GM18519 (cell line): ENCODE results near the gene MT4.

Experiments
- ATAC-seq: cut with Tn5 transposase; IDR thresholded peaks from one replicate; pipeline ENCODE4 v1.9.1; 2021; ENCODE audit warnings: mild to moderate bottlenecking, moderate library complexity; ENCODE audit not compliant: unreplicated experiment, low FRiP score

MT4 gene

DNA sequence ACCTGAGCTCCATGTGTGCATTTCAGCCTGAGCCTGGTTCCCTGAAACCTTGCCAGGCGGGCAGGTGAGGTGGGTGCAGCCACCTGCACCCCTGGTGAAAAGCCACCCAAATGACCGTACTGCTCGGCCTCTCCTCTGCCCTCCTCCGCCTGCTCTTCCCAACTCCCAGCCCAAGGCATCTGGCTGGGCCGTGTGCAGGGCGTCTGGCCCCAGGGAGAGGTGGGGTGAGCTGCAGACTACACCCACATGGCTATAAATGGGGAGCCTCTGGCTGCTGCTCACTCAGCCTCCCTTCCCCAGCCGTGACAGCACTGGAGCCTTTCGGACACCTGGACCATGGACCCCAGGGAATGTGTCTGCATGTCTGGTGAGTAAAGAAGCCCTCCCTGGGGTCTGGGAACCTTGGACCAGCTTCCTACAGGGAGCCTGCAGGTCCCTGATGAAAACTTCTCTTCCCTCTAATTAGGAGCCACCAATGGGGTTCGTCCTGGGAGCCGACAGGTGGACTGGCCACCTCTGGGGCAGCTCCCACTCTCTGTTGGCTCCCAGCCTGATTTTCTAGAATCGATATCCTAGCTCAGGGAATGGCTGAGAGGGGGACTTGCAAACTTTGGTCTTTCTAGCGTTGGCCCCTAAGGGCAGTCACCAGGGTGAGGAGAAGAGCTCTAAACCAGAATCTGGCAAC is at the start of gene MT4:
Gene MT4, plus strand, starts transcription at position 281 of the 685 bp plus-strand sequence. Its CDS starts 56 bp downstream, at position 337.
- ATAC-seq = no peak

DNA sequence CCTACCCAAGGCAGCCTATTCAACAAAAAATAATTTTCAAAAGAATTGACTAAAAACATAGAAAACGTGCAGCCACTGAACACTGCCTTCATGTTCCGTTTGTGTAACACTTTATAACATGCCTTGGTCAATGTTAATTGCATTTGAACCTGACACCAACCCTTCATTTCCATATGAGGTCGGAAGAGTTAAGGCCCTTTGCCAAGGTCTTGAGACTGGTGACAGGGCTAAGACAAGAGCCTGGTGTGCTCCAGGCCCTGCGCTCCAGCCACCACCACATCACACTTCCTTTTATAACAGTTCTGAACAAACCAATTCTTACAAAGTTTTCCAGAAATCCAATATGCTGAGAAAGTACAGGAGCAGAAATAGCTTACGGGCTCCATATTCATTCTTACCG is 49.2 kb upstream of the MT4 start:
- no peak for ATAC-seq

DNA sequence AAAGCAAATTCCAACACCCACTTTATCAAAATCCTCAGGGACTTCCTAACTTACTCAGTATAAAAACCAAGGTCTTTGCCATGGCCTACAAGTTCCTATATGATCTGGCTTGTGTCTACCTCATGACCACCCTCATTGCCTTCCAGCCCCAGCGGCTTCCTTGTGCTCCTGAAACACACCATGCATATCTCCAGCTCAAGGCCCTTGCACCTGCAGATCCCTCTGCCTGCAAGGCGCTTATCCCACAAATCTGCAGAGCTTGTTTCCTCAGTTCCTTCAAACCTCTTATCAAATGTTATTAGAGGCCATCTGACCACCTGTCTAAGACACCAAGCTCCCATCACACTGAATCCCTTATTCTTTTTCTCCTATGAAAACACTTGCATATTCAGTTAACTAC is 47.7 kb upstream of the MT4 start:
- ATAC-seq = no peak

DNA sequence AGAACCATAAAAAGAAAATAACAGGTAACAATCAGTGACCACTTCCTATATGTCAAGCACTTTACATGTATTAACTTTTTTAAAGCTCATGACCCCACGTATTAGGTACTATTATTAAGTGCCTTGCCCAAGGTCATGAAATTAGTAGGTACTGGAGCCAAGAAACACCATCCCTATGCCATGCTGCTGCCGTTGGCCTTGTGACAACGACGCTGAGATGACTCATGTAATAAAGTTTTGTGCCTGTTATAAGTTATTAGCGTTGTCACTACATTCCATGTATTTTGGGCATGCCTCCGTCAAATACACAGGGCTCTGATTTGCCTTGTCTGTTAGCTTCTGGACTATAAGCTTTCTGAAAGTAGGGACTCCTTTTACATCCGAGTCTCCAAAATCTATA is 46.4 kb upstream of the MT4 start:
- ATAC-seq = no peak

DNA sequence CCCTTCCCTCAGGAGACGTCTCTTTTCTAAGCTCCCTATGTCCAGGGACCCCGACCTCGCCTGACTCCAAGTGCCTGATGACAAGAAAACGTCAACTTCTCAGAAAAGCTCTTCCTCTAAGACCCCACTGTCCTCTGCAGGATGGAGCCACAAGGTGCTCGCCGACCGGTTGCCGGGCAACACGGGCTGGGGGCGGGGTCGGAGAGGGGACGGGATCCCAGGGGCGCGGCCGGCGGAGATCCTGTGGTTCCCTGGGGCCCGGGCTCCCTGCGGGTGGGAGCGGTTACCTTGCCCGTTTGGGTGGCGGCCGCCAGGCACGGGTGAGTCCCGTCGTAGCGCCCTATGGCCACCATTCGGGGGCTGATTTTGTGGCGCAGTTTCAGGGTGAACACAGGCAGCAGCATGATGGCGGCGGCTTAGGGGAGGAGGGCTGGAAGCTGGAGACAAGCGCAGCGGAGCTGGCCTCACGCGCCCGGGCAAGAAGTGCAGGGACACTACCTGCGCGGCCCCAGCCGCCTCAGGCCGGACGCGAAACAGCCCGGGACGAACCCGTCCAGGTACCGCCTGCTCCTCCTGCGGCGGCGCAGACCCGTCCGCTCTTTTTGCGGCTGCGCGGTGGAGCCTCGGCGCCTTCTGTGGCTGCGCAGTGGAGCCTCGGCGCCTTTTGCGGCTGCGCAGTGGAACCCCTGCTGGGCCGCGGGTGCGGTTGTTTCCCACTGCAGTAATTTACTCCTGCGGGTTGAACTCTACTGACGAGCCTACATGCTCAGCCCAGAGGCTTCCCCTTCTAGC is 45.2 kb upstream of the MT4 start, which contains the start of gene BBS2:
Gene BBS2, minus strand, starts transcription at position 566 of the 792 bp plus-strand sequence. Its CDS starts 162 bp downstream, at position 404.
- peak; percentile 70 for ATAC-seq

DNA sequence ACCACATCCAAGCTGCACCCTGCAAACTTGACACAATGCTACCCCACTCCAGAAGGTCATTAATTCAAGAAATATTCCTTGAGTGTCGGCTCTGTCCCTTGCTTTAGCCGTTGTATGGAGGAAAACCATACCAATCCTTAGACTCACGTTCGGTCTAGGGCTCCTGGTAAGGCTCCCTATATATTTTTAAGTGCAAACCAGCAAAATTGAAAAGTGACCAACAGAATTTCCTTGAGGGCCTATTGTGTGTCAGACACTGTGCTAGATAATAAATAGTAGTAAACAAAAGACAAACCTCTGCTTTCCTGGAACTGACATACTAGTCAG is 44.7 kb upstream of the MT4 start:
- no peak for ATAC-seq

DNA sequence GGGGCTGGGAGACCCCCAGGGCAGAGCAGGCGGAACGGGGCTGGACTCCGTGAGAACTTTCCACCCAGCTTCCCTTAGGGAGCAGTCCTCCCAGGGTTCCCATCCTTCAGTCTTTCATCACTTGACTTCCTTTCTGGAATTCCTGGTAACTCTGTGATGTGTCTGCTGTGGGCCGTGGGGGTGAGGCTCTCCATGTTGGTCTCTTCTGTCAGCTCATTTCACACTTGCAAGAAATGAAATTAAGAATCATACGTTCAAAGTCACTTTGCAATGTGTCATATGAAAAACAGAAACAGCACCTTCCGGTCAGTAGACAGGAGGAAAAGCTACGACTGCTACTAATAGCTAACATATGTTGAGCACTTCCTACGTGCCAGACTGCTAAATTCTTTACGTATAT is 39.6 kb upstream of the MT4 start:
- no peak for ATAC-seq

DNA sequence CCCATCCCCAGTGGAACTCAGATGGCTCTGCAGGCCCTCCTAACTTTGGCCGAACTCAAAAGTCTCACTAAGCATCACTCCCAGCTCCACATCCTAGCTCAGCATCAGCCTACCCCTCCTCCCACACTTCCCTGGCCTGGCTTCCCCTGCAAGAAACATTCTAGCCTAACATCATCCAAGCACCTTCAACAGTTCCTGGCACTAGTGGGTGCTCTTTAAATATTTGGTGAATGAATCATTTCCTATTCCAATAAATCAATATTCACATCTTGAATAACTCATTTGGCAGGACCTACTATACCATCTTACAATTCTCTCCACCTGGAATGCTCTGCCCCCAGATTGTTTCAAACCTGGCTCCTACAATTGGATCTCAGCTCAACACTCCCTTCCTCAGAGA is 34.0 kb upstream of the MT4 start:
- ATAC-seq = no peak

DNA sequence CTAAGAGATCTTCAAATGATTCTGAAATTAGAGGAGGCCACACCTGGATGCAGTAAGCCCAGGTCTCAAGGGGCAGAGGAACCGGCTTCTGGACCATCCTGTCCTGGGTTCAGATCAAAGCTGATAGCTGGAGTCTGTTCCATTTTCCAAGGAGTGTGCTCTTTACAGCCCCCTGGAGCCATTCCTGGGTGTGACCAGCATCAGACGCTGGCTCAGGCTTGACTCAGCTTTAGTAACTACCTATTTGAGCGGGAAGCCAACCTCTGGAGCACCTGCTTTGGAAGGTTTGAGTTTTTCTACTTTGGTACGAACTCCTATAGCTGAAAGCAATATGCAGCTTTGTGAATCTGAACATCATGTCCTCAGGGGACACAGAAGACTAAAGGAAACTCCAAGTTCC is 32.2 kb upstream of the MT4 start:
- ATAC-seq = no peak

DNA sequence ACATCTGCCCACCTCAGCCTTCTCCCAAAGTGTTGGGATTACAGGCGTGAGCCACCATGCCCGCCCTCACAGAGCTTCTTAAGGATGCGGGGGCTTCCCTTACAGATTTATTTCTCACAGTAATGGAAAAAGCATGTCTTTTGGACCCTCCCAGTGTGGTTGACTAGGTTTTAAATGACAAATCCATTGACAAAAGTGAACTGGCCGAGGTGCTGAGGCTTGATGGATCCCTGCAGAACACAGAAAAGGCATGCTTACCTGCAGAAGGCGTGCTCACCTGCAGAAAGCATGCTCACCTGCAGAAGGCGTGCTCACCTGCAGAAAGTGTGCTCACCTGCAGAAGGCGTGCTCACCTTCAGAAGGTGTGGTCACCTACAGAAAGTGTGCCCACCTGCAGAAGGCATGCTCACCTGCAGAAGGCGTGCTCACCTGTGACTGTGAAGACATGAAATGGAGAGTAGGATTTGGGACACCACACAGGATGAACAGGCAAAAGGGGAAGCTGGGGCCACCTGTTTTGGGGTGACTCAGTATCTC is 30.0 kb upstream of the MT4 start:
- ATAC-seq = no peak

DNA sequence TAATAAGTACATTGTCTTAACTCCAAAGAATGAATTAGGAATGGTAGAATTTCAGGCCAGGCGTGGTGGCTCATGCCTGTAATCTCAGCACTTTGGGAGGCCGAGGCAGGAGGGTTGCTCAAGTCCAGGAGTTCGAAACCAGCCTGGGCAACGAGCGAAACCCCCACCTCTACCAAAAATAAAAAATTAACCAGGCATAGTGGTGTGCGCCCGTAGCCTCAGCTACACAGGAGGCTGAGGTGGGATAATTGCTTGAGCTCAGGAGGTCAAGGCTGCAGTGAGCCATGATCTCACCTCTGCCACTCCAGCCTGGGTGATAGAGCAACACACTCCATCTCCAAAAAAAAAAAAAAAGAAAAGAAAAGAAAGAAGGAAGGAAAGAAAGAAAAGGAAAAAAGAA is 26.5 kb upstream of the MT4 start:
- ATAC-seq = no peak

DNA sequence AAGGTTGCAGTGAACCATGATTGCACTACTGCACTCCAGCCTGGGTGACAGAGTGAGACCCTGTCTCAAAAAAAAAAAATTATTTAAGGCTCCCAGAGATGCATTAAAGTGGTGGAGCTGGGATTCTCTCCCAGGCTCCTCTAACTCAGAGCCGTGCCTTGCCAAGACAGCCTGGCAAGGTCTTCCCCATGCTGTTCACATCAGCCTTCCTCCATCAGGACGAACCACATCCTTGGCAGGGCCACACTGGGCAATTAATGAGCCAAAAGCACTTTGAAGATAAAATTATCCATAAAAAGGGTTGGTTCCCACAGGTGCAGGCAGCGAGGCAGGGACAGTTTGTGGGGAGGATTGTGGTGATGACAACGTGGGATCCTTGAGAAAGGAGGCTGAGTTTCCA is 25.2 kb upstream of the MT4 start:
- ATAC-seq = no peak

DNA sequence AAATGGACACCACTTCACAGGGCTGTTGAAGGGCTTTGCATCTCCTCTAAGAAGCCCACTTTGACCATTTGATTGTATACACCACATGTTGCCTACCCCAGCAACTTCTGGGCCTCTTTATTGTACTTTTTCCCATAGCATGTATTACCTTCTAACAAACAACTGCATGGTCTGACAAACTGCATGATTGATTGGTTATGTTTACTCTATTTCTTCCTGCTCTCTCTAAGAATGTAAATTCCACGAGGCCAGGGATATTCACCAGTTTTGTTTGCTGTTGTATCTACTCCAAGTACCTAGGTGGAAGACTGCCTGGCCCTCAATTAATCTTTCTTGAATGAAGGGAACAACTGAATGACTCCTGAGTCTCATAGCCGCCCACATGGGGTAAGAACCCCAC is 22.8 kb upstream of the MT4 start:
- ATAC-seq = no peak

DNA sequence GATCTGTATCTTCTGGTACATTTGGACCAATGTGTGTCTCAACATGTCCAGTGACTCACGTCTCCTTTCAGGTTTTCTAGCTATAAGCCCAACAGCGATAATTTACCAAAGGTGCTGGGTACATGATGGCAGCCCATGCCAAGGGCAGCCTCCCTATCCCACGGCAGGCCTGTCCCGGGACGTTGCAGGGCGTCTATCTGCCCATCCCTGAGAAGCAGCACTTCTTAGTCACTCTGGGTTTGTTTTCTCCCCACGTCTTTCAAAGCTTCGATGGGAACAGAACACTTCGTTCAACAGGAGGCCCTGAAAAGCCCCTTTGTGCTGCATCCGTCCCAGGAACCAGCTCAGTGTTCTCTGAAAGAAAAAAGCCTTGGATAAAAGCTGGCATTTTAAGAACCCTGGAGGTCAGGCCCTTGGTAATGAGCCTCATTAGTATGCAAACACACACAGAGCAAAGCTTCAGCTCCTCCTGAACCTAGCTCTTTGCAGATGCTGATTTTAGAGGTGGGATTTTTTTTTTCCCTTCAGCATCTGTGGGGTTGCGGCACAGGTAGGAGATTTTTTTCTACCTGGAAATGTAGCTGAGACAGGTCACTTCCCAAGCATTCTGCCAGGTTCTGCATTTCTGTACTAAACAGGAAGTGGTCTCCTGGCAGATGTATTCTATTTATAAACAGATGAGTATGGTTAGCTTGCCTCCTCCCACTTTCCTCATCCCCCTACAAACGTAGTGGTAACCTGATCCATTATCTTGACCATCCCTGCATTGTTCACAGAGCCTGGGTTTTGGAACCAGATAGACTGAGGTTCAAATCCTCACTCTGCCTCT is 17.5 kb upstream of the MT4 start:
- no peak for ATAC-seq

DNA sequence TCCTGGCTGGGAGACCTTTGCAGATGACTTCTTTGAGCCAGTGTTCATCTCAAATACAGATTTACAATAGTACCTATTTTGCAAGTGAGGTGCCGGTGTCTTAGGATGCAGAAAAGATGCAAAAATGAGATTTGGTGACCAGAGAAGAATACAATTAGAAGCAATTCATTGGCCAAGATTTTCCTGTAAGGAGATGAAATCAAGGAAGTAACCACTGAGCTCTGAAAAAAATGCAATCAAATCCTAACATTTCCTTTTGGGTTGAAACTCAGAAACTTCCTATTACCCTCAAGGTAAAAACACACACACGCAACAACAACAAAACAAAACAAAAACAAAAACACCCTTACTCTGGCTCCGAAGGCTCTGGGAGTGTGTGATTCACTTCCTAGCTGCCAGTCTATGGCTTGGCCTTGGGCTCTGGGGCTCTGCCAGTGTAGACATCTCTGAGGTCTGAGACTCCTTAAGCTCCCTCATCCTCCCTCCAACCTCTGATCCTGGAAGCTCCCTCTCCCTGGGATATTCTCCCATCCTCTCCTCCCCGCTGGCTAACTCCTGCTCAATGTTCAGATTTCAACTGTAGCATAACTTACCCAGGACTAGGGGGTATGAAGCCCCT is 16.8 kb upstream of the MT4 start:
- ATAC-seq = no peak

DNA sequence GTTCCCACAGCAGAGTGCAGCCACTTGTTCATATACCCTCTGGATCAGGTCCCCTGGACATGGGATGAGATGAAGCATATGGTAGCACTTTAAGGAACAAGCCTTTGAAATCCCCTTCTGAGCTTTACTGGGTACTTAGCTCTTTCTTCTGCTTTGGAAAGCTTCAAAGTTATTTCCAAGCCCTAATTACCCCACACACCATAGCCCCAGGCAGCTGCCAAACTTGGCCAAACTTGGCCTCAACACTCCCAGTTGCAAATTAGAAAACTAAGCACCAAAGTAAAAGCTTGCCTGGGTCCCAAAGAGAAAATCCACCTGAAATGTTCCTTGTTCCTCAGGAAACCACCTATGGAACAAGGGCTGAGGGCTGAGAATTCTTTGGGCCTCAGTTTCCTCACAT is 15.7 kb upstream of the MT4 start:
- ATAC-seq = no peak

DNA sequence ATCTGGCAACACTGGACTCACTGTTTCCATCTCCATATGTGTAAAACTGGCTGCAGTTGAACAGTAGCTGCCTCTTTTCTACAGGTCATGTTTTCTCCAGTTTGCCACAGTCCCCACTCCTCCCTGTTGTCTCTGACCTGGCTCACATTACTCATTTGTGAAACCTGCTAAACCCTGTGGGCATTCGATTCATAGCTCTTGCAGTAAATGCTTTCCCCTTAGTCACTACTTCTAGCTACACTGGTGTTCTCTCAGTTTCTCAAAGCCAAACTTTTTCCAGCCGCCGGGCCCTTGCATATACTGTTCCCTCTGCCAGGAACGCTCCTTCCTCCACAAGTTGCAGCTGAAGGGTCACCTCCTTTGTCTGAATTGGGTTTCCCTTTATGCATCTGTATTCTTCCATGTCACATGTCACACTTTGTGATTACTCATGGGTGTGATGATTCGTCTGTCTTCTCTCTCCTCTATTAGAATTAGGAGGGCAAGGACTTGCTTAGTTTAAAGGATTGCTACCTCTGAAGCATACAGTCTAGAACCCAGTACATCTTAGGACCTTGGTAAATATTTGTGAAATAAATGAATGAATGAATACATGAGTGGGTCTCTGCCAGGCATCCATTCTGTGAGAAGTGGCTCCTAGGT is 15.0 kb upstream of the MT4 start:
- no peak for ATAC-seq

DNA sequence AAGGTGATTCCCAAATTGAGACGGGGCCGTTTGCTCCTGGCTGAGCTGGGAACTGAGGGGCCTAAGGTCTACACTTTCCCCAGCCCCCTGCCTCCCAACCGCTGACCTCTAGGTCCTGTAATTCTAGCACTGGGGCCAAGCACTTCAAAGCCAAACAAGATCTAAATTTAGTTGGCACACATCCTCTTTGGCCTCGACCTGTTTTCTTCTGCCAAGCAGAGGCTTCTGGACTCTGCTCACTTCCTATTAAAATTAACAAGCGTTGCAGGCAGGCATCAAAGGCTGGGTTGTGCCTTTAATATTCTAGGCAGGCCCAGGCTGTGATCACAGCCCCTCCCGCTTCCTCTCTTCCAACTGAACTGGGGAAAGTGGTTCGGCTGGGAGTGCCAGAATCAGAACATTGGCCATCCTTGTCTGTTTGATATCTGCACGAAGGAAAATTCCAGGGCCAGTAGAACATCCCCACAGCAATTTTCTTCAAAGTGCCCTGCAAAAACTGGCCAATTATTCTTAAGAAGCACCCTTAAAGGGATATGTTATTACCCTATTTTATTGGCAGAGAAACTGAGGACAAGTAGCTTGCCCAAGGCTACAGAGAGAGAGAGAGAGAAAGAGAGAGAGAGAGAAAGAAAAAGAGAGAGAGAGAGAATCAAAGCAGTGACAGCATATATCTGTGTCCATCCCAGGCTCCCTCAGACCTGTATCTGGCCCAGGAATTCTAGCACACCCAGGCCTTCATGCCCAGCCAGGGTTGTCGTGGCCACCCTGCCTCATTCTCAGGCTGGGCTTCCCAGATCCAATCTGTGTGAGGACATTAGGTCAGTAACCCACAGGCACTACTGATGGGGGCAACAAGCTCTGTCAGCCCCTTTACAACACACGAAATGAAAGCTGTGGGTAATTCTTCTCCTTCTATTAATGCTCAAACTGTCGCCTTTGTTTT is 12.8 kb upstream of the MT4 start:
- no peak for ATAC-seq

DNA sequence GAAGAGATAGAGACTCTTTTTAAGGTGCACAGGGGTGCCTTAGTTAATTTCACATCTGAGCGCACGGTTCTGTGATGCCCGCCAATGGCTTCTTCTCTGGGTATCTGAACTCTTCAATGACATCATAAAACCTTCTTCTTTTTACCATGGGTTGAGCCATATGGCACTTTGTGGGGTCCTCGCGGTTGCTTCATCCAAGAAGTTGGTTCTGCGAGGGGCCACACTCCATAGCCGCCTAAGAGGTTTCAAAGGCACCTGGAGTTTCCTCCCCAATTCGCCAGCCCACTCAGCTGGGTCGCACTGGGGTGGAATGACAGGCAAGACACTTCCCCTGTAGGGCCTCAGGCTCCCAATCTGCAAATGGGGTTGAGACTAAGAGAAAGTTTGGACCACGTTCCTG is 10.4 kb upstream of the MT4 start:
- no peak for ATAC-seq
